Smooth muscle cell (in vitro differentiated cells): ENCODE measurements around the gene KCNF1. TPM values are rescaled to one million over a fixed set of nuclear protein-coding genes. Genes with fewer than 3 reads are reported as not detected.

Experiments
- DNase-seq: peaks from one replicate; lab custom pipeline; 2025; ENCODE audit not compliant: unreplicated experiment; lab: John Stamatoyannopoulos, UW
- H2AFZ ChIP-seq: fragments of 200-600 bp; sonication (generic); 2 replicates; pipeline ENCODE4 v1.6.0; 2016; ENCODE audit warnings: antibody characterized with exemption, low read depth, mild to moderate bottlenecking
- H3F3A ChIP-seq: fragments of 200-600 bp; sonication (generic); 2 replicates; pipeline ENCODE4 v1.6.0; 2017; ENCODE audit warnings: antibody characterized with exemption, low read depth
- H3K27ac ChIP-seq: fragments of 200-600 bp; sonication (generic); 2 replicates; pipeline ENCODE4 v1.5.1; 2016; ENCODE audit warnings: low read depth, mild to moderate bottlenecking
- H3K27me3 ChIP-seq: fragments of 200-600 bp; sonication (generic); 2 replicates; pipeline ENCODE4 v1.6.1; 2016; ENCODE audit warnings: low read depth, mild to moderate bottlenecking
- H3K36me3 ChIP-seq: fragments of 200-600 bp; sonication (generic); 2 replicates; pipeline ENCODE4 v1.5.1; 2016; ENCODE audit warnings: low read depth
- H3K4me1 ChIP-seq: fragments of 200-600 bp; sonication (generic); 2 replicates; pipeline ENCODE4 v1.5.1; 2016; ENCODE audit warnings: low read depth
- H3K4me2 ChIP-seq: fragments of 200-600 bp; sonication (generic); 2 replicates; pipeline ENCODE4 v1.6.0; 2016; ENCODE audit warnings: mild to moderate bottlenecking
- H3K4me3 ChIP-seq: fragments of 200-600 bp; sonication (generic); 2 replicates; pipeline ENCODE4 v1.5.1; 2016; ENCODE audit warnings: mild to moderate bottlenecking
- H3K79me2 ChIP-seq: fragments of 200-600 bp; sonication (generic); 2 replicates; pipeline ENCODE4 v1.6.0; 2016; ENCODE audit warnings: low read depth, mild to moderate bottlenecking
- H3K9ac ChIP-seq: fragments of 200-600 bp; sonication (generic); 2 replicates; pipeline ENCODE4 v1.6.0; 2016; ENCODE audit warnings: low read depth
- H3K9me3 ChIP-seq: fragments of 200-600 bp; sonication (generic); replicated peaks from 2 replicates; pipeline ENCODE4 v1.5.1; 2016; ENCODE audit warnings: low read depth
- H4K20me1 ChIP-seq: fragments of 200-600 bp; sonication (generic); 2 replicates; pipeline ENCODE4 v1.6.0; 2016; ENCODE audit warnings: low read depth
- WGBS: methylation state at CpG from one replicate; pipeline ENCODE4 v1.1.7; 2016; ENCODE audit warnings: low lambda C conversion rate; 5-methylcytosine and 5-hydroxymethylcytosine counted together
- polyA plus RNA-seq: library from polyadenylated mRNA; unstranded; fragments of >200 nt; fragmentation: Nextera tagmentation; extraction: Ambion mirVana; gene quantifications from 2 replicates; pipeline ENCODE4 v1.2.1, GENCODE V29; 2016
- small RNA-seq: library from RNA; depleted of rRNA; stranded (forward); fragments of <200 nt; gene quantifications from one replicate; pipeline ENCODE3, GENCODE V24; 2014
- total RNA-seq: library from RNA; depleted of rRNA; stranded (reverse); fragments of >200 nt; gene quantifications from 2 replicates; pipeline ENCODE4 v1.2.3, GENCODE V29; 2014
- TF ChIP-seq, protein P1 (sequence below): fragments of 200-600 bp; sonication (generic); IDR thresholded peaks from 2 replicates; pipeline ENCODE4 v1.5.1; 2017; ENCODE audit warnings: borderline replicate concordance, mild to moderate bottlenecking, antibody characterized with exemption; ENCODE audit not compliant: insufficient read depth, poor library complexity, severe bottlenecking

The KCNF1 gene
- total and polyA plus RNA-seq, 2 experiments from 2014 or later, result 0.55 TPM; not detected in 1

- Histone ChIP-seq H3K4me3 (no peak overlapping the region), H3K27me3 (no peaks in the 10 kb centered on the region), H3K4me1 (peaks cover 11% of the 10 kb centered on the region), H3K9ac (no peak overlapping the region), H4K20me1 (no peaks in the 10 kb centered on the region), H3K79me2 (no peaks in the 10 kb centered on the region), H3F3A (no peaks in the 10 kb centered on the region), H3K9me3 (no peaks in the 10 kb centered on the region), H2AFZ (no peak overlapping the region), H3K4me2 (no peak overlapping the region), H3K27ac (no peak overlapping the region), H3K36me3 (no peaks in the 10 kb centered on the region)
- TF ChIP-seq, protein P1, sequence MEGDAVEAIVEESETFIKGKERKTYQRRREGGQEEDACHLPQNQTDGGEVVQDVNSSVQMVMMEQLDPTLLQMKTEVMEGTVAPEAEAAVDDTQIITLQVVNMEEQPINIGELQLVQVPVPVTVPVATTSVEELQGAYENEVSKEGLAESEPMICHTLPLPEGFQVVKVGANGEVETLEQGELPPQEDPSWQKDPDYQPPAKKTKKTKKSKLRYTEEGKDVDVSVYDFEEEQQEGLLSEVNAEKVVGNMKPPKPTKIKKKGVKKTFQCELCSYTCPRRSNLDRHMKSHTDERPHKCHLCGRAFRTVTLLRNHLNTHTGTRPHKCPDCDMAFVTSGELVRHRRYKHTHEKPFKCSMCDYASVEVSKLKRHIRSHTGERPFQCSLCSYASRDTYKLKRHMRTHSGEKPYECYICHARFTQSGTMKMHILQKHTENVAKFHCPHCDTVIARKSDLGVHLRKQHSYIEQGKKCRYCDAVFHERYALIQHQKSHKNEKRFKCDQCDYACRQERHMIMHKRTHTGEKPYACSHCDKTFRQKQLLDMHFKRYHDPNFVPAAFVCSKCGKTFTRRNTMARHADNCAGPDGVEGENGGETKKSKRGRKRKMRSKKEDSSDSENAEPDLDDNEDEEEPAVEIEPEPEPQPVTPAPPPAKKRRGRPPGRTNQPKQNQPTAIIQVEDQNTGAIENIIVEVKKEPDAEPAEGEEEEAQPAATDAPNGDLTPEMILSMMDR, result no peak
- WGBS, result 91% methylated on average over 14 of the region's 14 CpGs
- no peak for DNase-seq
Measured at GRCh38 chr2:10962004-10962403, 50.3 kb downstream of the KCNF1 start.

DNA sequence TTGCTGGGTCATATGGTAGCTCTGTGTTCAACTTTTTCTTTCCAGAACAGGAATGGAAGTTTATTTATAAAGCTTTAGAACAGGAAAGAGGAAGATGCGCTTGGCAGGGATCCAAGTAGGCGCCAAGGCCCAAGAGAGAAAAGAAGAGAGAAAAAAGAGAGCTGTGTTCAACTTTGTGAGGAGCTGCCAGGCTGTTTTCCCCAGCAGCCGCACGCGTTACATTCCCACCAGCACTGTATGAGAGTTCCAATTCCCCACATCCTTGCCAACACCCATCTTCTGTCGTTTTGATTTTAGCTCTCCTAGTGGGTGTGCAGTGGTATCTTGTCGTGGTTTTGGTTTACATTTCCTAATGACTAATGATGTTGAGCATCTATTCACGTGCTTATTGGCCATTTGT lies 51.4 kb downstream of the KCNF1 start:
- Histone ChIP-seq H3K36me3 (no peaks in the 10 kb centered on the region), H3K4me2 (peak overlapping the region; percentile 60), H3K4me3 (no peak overlapping the region), H3K9ac (no peak overlapping the region), H4K20me1 (no peaks in the 10 kb centered on the region), H3F3A (no peaks in the 10 kb centered on the region), H3K27ac (peak overlapping the region; percentile 56), H3K27me3 (no peaks in the 10 kb centered on the region), H3K79me2 (no peaks in the 10 kb centered on the region), H3K9me3 (no peaks in the 10 kb centered on the region), H2AFZ (no peak overlapping the region), H3K4me1 (peaks cover 11% of the 10 kb centered on the region)
- DNase-seq, result no peak
- 26% methylated on average over 8 of the region's 8 CpGs for WGBS
- TF ChIP-seq, protein P1, result no peak

Small RNA genes within 50 kb of the gene (small RNA-seq; reads per million reads assigned to genes)
- not detected for gene AC079587.1

Other genes with a start within 250 kb of the KCNF1 start
- 27.0 and 29.5 TPM in 2 replicates for gene NOL10, start 222.0 kb upstream of the KCNF1 start, total RNA-seq
- gene NOL10, start 222.0 kb upstream of the KCNF1 start, polyA plus RNA-seq, result 18.0 and 19.8 TPM in 2 replicates
- gene ATP6V1C2, start 190.3 kb upstream of the KCNF1 start, total RNA-seq, result 0.36 and 1.5 TPM in 2 replicates
- 0.19 and 0.53 TPM in 2 replicates for gene ATP6V1C2, start 190.3 kb upstream of the KCNF1 start, polyA plus RNA-seq
- 360 and 470 TPM in 2 replicates for gene PDIA6, start 99.1 kb upstream of the KCNF1 start, total RNA-seq
- gene PDIA6, start 99.1 kb upstream of the KCNF1 start, polyA plus RNA-seq, result 509 and 671 TPM in 2 replicates
- 37.2 and 41.0 TPM in 2 replicates for gene SLC66A3, start 243.5 kb downstream of the KCNF1 start, total RNA-seq
- 27.4 and 33.5 TPM in 2 replicates for gene SLC66A3, start 243.5 kb downstream of the KCNF1 start, polyA plus RNA-seq